Neural progenitor cell (in vitro differentiated cells): ENCODE results near the gene CWF19L1. TPM values are rescaled to one million over a fixed set of nuclear protein-coding genes. Genes with fewer than 3 reads are reported as not detected.
"Not testable (repeated sequence)": the region's sequence is repeated elsewhere in the genome, so short reads cannot be mapped to it uniquely, and the experiment has no call there.

Experiments
- DNase-seq: peaks from one replicate; pipeline ENCODE4 v3.0.0-alpha.2; 2016; ENCODE audit warnings: low spot score
- H2AFZ ChIP-seq: fragments of 200-600 bp; sonication (generic); replicated peaks from 2 replicates; pipeline ENCODE4 v1.6.1; 2016; ENCODE audit warnings: antibody characterized with exemption
- H3F3A ChIP-seq: fragments of 200-600 bp; sonication (generic); 2 replicates; pipeline ENCODE4 v1.6.1; 2016; ENCODE audit warnings: antibody characterized with exemption, low read depth
- H3K27ac ChIP-seq: fragments of 200-600 bp; sonication (generic); 2 replicates; pipeline ENCODE4 v1.5.1; 2016; ENCODE audit warnings: mild to moderate bottlenecking
- H3K27me3 ChIP-seq: fragments of 200-600 bp; sonication (generic); 2 replicates; pipeline ENCODE4 v1.6.1; 2016; ENCODE audit warnings: mild to moderate bottlenecking, moderate library complexity
- H3K36me3 ChIP-seq: fragments of 200-600 bp; sonication (generic); 2 replicates; pipeline ENCODE4 v1.5.1; 2016
- H3K4me1 ChIP-seq: fragments of 200-600 bp; sonication (generic); 2 replicates; pipeline ENCODE4 v1.6.1; 2016; ENCODE audit warnings: mixed run types
- H3K4me2 ChIP-seq: fragments of 200-600 bp; sonication (generic); 2 replicates; pipeline ENCODE4 v1.6.1; 2016
- H3K4me3 ChIP-seq: fragments of 200-600 bp; sonication (generic); 2 replicates; pipeline ENCODE4 v1.5.1; 2016
- H3K79me2 ChIP-seq: fragments of 200-600 bp; sonication (generic); 2 replicates; pipeline ENCODE4 v1.6.1; 2016; ENCODE audit warnings: low read depth
- H3K9ac ChIP-seq: fragments of 200-600 bp; sonication (generic); 2 replicates; pipeline ENCODE4 v1.6.1; 2016
- H3K9me3 ChIP-seq: fragments of 200-600 bp; sonication (generic); 2 replicates; pipeline ENCODE4 v1.5.1; 2016; ENCODE audit warnings: low read depth
- H4K20me1 ChIP-seq: fragments of 200-600 bp; sonication (generic); 2 replicates; pipeline ENCODE4 v1.6.1; 2016; ENCODE audit warnings: low read depth
- H3K27ac Mint-ChIP-seq: 3 replicates; pipeline ENCODE4 v1.8.0; 2021; ENCODE audit warnings: mixed read lengths
- H3K27me3 Mint-ChIP-seq: 2 replicates; pipeline ENCODE4 v1.8.0; 2022; ENCODE audit warnings: low read depth, mild to moderate bottlenecking, inconsistent platforms, moderate library complexity, mixed read lengths; ENCODE audit not compliant: insufficient read depth
- H3K36me3 Mint-ChIP-seq: 3 replicates; pipeline ENCODE4 v1.8.0; 2021; ENCODE audit warnings: mixed read lengths
- H3K4me1 Mint-ChIP-seq: 3 replicates; pipeline ENCODE4 v1.8.0; 2021; ENCODE audit warnings: mixed read lengths
- H3K4me3 Mint-ChIP-seq: 3 replicates; pipeline ENCODE4 v1.8.0; 2021; ENCODE audit warnings: mild to moderate bottlenecking, moderate library complexity, mixed read lengths
- H3K9me3 Mint-ChIP-seq: 3 replicates; pipeline ENCODE4 v1.8.0; 2020; ENCODE audit warnings: mixed read lengths
- EZH2 ChIP-seq: fragments of 200-600 bp; sonication (generic); IDR thresholded peaks from 2 replicates; pipeline ENCODE4 v1.6.1; 2017; ENCODE audit warnings: antibody characterized with exemption, mild to moderate bottlenecking, moderate library complexity
- EZH2phosphoT487 ChIP-seq: fragments of 200-600 bp; sonication (generic); IDR thresholded peaks from 2 replicates; pipeline ENCODE4 v1.6.1; 2017; ENCODE audit warnings: antibody characterized with exemption
- total RNA-seq: library from RNA; depleted of rRNA; stranded (reverse); fragments of >200 nt; gene quantifications from 2 replicates; pipeline ENCODE4 v1.2.3, GENCODE V29; 2015; ENCODE audit warnings: low replicate concordance
- TF ChIP-seq, protein P1 (sequence below): fragments of 200-600 bp; sonication (generic); IDR thresholded peaks from 2 replicates; pipeline ENCODE4 v1.5.1; 2017; ENCODE audit warnings: antibody characterized with exemption, mild to moderate bottlenecking

Gene CWF19L1
- total RNA-seq, 1 donor from 2014 or later: 35.5 TPM

DNA sequence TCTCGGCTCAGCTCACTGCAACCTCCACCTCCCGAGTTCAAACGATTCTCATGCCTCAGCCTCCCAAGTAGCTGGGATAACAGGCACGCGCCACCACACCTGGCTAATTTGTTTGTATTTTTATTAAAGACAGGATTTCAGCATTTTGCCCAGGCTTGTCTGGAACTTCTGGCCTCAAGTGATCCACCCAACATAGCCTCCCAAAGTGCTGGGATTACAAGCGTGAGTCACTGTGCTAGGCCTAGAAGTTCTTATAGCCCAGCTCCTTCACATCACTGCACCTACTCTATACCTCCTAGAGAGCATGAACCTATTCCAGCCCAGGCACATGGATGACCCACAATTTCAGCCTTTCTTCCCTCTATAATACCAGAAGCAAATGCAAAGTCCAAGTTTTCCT lies 20.3 kb upstream of the CWF19L1 start:
- H3K9ac ChIP-seq: no peak overlapping the region
- H2AFZ ChIP-seq: no peak overlapping the region
- Mint-ChIP-seq H3K4me1 (peaks cover 16% of the 10 kb centered on the region), H3K27ac (peak overlapping the region; percentile 55), H3K36me3 (peaks cover 2% of the 10 kb centered on the region), H3K9me3 (no peaks in the 10 kb centered on the region), H3K27me3 (peaks cover 11% of the 10 kb centered on the region), H3K4me3 (peak overlapping the region; percentile 100)
- no peaks in the 10 kb centered on the region for H3F3A ChIP-seq
- no peak overlapping the region for H3K4me3 ChIP-seq
- no peak overlapping the region for H3K4me2 ChIP-seq
- no peaks in the 10 kb centered on the region for H3K27me3 ChIP-seq
- peaks cover 5% of the 10 kb centered on the region for H3K4me1 ChIP-seq
- DNase-seq: no peak
- no peaks in the 10 kb centered on the region for H4K20me1 ChIP-seq
- no peaks in the 10 kb centered on the region for H3K36me3 ChIP-seq
- H3K9me3 ChIP-seq: no peaks in the 10 kb centered on the region
- H3K27ac ChIP-seq: no peak overlapping the region
- no peak for TF ChIP-seq EZH2phosphoT487
- no peak for TF ChIP-seq EZH2
- TF ChIP-seq, protein P1, sequence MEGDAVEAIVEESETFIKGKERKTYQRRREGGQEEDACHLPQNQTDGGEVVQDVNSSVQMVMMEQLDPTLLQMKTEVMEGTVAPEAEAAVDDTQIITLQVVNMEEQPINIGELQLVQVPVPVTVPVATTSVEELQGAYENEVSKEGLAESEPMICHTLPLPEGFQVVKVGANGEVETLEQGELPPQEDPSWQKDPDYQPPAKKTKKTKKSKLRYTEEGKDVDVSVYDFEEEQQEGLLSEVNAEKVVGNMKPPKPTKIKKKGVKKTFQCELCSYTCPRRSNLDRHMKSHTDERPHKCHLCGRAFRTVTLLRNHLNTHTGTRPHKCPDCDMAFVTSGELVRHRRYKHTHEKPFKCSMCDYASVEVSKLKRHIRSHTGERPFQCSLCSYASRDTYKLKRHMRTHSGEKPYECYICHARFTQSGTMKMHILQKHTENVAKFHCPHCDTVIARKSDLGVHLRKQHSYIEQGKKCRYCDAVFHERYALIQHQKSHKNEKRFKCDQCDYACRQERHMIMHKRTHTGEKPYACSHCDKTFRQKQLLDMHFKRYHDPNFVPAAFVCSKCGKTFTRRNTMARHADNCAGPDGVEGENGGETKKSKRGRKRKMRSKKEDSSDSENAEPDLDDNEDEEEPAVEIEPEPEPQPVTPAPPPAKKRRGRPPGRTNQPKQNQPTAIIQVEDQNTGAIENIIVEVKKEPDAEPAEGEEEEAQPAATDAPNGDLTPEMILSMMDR: no peak
- peaks cover 37% of the 10 kb centered on the region for H3K79me2 ChIP-seq

DNA sequence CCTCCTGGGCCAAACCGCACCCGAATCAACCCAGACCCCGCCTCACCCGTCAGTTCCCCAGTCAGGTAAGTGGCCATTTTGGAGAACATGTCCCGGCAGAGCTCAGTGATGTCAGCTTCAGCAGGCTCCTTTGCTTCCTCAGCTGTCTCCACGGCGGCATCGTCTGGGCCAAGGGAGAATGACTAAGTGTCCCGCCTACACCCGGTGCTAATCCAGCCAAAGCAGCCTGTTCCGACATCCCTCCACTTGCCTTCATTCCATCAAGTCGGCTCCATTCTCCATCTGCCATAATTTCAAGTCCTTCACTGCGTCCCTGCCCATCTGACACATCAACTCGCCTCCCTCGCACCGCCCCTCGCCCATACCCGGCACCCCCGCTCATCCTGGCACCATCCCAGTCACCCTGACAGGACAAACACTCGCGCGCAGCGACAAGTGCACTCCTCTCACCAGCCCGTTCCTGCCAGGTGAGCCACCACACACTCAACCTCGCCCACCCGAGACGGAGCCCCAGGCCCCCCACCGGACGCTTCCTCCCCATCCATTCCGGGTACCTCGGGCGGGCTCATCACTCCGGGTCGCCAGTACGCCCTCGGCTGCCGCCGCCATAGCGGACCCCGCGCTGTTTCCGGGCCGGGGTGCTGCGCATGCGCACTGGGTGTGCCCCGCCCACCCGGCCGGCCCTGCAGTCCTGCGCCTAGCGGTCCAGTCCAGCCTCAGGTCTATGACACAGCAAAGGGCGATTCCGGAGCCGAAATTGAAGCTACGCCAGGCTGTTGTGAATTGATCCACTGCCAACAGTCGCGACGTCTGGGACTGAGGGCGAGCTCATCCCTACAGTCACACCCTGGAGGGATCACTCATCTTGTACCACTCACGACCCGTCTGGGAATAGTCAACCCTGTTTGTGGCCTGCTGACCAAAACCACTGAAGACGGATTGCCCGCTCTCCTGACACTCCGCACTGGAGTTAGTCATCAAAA lies 18.9 kb upstream of the CWF19L1 start, which contains the start of gene BLOC1S2:
Gene BLOC1S2 (minus strand): TSS at position 630 of the 983 bp plus-strand sequence. CDS start 21 bp downstream, at position 609.
- H4K20me1 ChIP-seq: no peaks in the 10 kb centered on the region
- peak within 1 kb of the TSS; percentile 39 for H3K9ac ChIP-seq
- no peaks in the 10 kb centered on the region for H3K9me3 ChIP-seq
- peaks cover 5% of the 10 kb centered on the region for H3K4me1 ChIP-seq
- peak within 1 kb of the TSS; percentile 8 for H3K27ac ChIP-seq
- DNase-seq: peak; percentile 90
- H3K4me2 ChIP-seq: peak within 1 kb of the TSS; percentile 73
- Mint-ChIP-seq H3K4me1 (peaks cover 16% of the 10 kb centered on the region), H3K27me3 (peaks cover 9% of the 10 kb centered on the region), H3K27ac (peak within 1 kb of the TSS; percentile 92), H3K36me3 (peaks cover 2% of the 10 kb centered on the region), H3K4me3 (peak within 1 kb of the TSS; percentile 100), H3K9me3 (no peaks in the 10 kb centered on the region)
- no peaks in the 10 kb centered on the region for H3K27me3 ChIP-seq
- no peak for TF ChIP-seq EZH2
- TF ChIP-seq, protein P1: peak; percentile 17
- H3K4me3 ChIP-seq: peak within 1 kb of the TSS; percentile 86
- no peaks in the 10 kb centered on the region for H3F3A ChIP-seq
- H2AFZ ChIP-seq: peak within 1 kb of the TSS; percentile 89
- no peaks in the 10 kb centered on the region for H3K36me3 ChIP-seq
- H3K79me2 ChIP-seq: peaks cover 48% of the 10 kb centered on the region

DNA sequence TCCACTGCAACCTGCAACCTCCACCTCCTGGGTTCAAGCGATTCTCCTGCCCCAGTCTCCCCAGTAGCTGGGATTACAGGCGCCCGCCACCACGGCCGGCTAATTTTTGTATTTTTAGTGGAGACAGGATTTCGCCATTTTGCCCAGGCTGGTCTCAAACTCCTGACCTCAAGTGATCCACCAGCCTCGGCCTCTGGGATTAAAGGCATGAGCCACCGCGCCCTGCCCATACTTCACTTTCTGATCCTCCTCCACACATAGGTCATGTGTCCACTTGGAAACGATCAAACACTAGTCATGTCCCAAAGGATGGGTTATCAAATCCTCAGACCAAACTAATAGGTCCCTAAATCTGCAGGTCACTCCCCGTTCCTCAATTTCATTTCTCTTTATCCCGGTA lies 17.9 kb upstream of the CWF19L1 start:
- H2AFZ ChIP-seq, H3K4me1 ChIP-seq, H3K27me3 ChIP-seq, DNase-seq, H3K9me3 ChIP-seq, H3K36me3 ChIP-seq, H3K36me3 Mint-ChIP-seq, H3K9ac ChIP-seq, H3K27ac ChIP-seq, H3K27me3 Mint-ChIP-seq, H3F3A ChIP-seq, H4K20me1 ChIP-seq, H3K9me3 Mint-ChIP-seq: not testable (repeated sequence)
- peaks cover 48% of the 10 kb centered on the region for H3K79me2 ChIP-seq
- Mint-ChIP-seq H3K27ac (peak overlapping the region; percentile 1), H3K4me3 (peak overlapping the region; percentile 100), H3K4me1 (peaks cover 16% of the 10 kb centered on the region)
- peak overlapping the region; percentile 73 for H3K4me2 ChIP-seq
- H3K4me3 ChIP-seq: peak overlapping the region; percentile 86

DNA sequence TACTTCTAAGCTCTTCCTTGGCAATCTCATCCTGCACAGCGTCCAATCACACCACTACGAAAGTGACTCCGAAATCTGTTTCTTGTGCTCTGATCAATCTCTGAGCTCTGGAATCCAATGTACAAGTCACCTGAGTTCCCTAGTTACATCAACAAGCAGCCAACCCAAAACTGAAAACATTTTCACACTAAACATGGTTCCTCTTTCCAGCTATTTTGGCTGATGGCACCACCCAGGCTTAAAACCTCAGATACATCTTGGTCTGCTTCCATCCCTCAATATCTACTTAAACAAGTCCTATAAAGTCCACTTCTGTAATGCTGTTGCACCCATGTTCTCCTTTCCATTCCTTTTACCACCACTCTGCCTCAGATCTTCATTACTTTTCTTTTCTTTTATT lies 15.5 kb upstream of the CWF19L1 start:
- Histone ChIP-seq H3K36me3 (peaks cover 13% of the 10 kb centered on the region), H3K27me3 (no peaks in the 10 kb centered on the region), H3F3A (no peaks in the 10 kb centered on the region), H3K27ac (no peak overlapping the region), H3K9ac (no peak overlapping the region), H3K4me1 (peaks cover 5% of the 10 kb centered on the region), H3K4me3 (no peak overlapping the region), H4K20me1 (no peaks in the 10 kb centered on the region), H2AFZ (no peak overlapping the region), H3K4me2 (no peak overlapping the region), H3K79me2 (peaks cover 48% of the 10 kb centered on the region), H3K9me3 (no peaks in the 10 kb centered on the region)
- no peak for DNase-seq
- H3K4me1 Mint-ChIP-seq: peaks cover 16% of the 10 kb centered on the region
- peaks cover 17% of the 10 kb centered on the region for H3K36me3 Mint-ChIP-seq
- H3K4me3 Mint-ChIP-seq: no peak overlapping the region
- H3K27me3 Mint-ChIP-seq: peaks cover 8% of the 10 kb centered on the region
- peaks cover 2% of the 10 kb centered on the region for H3K9me3 Mint-ChIP-seq
- H3K27ac Mint-ChIP-seq: no peak overlapping the region
- TF ChIP-seq EZH2phosphoT487 (no peak), EZH2 (no peak)
- TF ChIP-seq, protein P1: no peak

DNA sequence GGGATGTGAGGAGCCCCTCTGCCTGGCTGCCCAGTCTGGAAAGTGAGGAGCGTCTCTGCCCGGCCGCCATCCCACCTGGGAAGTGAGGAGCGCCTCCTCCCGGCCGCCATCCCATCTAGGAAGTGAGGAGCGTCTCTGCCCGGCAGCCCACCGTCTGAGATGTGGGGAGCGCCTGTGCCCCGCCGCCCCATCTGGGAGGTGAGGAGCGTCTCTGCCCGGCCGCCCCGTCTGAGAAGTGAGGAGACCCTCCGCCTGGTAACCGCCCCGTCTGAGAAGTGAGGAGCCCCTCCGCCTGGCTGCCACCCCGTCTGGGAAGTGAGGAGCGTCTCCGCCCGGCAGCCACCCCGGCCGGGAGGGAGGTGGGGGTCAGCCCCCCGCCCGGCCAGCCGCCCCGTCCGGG lies 9.5 kb upstream of the CWF19L1 start:
- H3K27ac Mint-ChIP-seq, H3K9ac ChIP-seq, H3K4me3 Mint-ChIP-seq, H3K27me3 ChIP-seq, H3K4me1 ChIP-seq, H3K4me1 Mint-ChIP-seq, H4K20me1 ChIP-seq, H3K4me2 ChIP-seq, DNase-seq, H3K27me3 Mint-ChIP-seq, H3K27ac ChIP-seq, H3K9me3 Mint-ChIP-seq, H2AFZ ChIP-seq, H3K9me3 ChIP-seq, H3K4me3 ChIP-seq, H3K79me2 ChIP-seq, H3F3A ChIP-seq: not testable (repeated sequence)
- H3K36me3 ChIP-seq: peaks cover 18% of the 10 kb centered on the region
- peaks cover 19% of the 10 kb centered on the region for H3K36me3 Mint-ChIP-seq
